Measurements from ENCODE around the gene RHOC.
A peak's percentile ranks its signal among the peaks of the same experiment; 100 is the strongest.

Gene RHOC

GRCh38 chr1:112716133-112716720 lies 9.3 kb upstream of the RHOC start (continued):
- TF ChIP-seq ZBTB49 (tag by site-specific recombination; IDR thresholded peaks at IDR 0.05; ENCODE audit: low read depth) (no peak), ZNF350 (tag by site-specific recombination; IDR thresholded peaks at IDR 0.05) (no peak), ZNF596 (tag by site-specific recombination; IDR thresholded peaks at IDR 0.05) (no peak), ZNF48 (tag by site-specific recombination; IDR thresholded peaks at IDR 0.05) (no peak), HOXC10 (CRISPR knock-in tag; IDR thresholded peaks at IDR 0.05) (no peak), ZSCAN4 (tag by site-specific recombination; IDR thresholded peaks at IDR 0.05) (no peak), ZNF513 (tag by site-specific recombination; IDR thresholded peaks at IDR 0.05) (no peak), ZNF837 (tag by site-specific recombination; IDR thresholded peaks at IDR 0.05) (no peak), BCL11B (tag by site-specific recombination; IDR thresholded peaks at IDR 0.05; ENCODE audit: low read depth) (no peak), ZNF335 (tag by site-specific recombination; conservative IDR thresholded peaks at IDR 0.05) (no peak), KLF16 (tag by site-specific recombination; IDR thresholded peaks at IDR 0.05) (no peak; the same call in 1 of the 2 replicates), ZNF394 (tag by site-specific recombination; IDR thresholded peaks at IDR 0.05; ENCODE audit: borderline replicate concordance) (no peak), SCRT1 (tag by site-specific recombination; IDR thresholded peaks at IDR 0.05; ENCODE audit: borderline replicate concordance) (no peak), ZNF391 (tag by site-specific recombination; IDR thresholded peaks at IDR 0.05; ENCODE audit: borderline replicate concordance, low read depth) (peak; percentile 43; the same call in 1 of the 2 replicates), ATF2 (tag by site-specific recombination; IDR thresholded peaks at IDR 0.05; ENCODE audit: low read depth) (no peak), ZNF19 (tag by site-specific recombination; IDR thresholded peaks at IDR 0.05; ENCODE audit: low read depth) (no peak), REST (tag by site-specific recombination; IDR thresholded peaks at IDR 0.05) (no peak), ZNF133 (tag by site-specific recombination; IDR thresholded peaks at IDR 0.05) (no peak), MEIS1 (CRISPR knock-in tag; IDR thresholded peaks at IDR 0.05; ENCODE audit: borderline replicate concordance) (no peak), ZNF692 (tag by site-specific recombination; IDR thresholded peaks at IDR 0.05) (no peak), ZXDB (tag by site-specific recombination; IDR thresholded peaks at IDR 0.05) (no peak), ZBTB10 (tag by site-specific recombination; IDR thresholded peaks at IDR 0.05) (no peak), TRIM28 (IDR thresholded peaks at IDR 0.05; ENCODE audit: borderline replicate concordance, low read length) (peak; percentile 43; the same call in 1 of the 2 replicates), ZNF510 (tag by site-specific recombination; IDR thresholded peaks at IDR 0.05; ENCODE audit: insufficient replicate concordance) (no peak), ZIC2 (tag by site-specific recombination; IDR thresholded peaks at IDR 0.05) (no peak), ZBTB48 (tag by site-specific recombination; IDR thresholded peaks at IDR 0.05) (no peak)

All from HEK293 (cell line).